Fibroblast of skin of left biceps (primary cell): Measurements from ENCODE around the gene APLP1.
A peak's percentile ranks its signal among the peaks of the same experiment; 100 is the strongest.
"Not testable (repeated sequence)": the region's sequence is repeated elsewhere in the genome, so short reads cannot be mapped to it uniquely, and the experiment has no call there.

Experiments used
- DNase-seq, 2 experiments: peaks; one replicate each; pipeline ENCODE4 v3.0.0-alpha.2; 2013; ENCODE audit warnings: low read depth in 2 of 2

APLP1 gene

DNA sequence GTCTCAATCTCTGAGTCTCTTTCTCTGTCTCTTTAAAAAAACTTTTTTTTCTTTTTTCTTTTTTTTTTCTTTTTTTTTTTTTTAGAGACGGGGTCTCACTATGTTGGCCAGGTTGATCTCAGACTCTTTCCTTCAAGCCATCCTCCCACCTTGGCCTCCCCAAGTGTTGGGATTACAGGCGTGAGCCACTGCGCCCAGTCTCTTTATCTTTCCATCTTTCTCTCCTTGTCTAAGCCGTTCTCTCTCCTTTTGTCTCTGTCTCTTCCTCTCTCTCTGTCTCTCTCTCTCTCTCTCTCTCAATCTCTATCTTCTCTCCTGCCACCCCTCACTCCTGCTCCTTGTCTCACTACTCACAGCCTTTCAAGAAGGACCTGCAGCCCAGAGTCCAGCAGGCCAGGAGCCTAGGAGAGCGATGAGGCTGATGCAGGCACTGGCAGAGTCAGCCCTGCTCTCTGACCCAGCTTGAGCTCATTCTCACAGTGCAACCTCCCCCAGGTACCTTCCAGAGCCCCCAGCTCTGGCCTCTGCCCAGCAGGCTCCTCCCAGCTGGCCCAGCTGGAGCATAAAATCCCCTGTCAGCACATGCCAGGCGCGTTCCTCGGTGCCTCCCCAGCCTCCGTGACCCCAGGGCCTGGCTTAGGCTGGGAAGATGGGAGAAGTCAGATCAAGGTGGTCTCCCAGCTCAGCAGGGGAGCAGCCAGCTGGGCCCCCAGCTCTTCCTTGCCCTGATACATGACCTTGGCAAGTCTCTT is 16.2 kb upstream of the APLP1 start, which contains the start of gene NPHS1:
Gene NPHS1, minus strand, starts transcription at position 476 of the 752 bp plus-strand sequence. CDS start 667 bp downstream, outside the sequence.
- DNase-seq, result no peak

DNA sequence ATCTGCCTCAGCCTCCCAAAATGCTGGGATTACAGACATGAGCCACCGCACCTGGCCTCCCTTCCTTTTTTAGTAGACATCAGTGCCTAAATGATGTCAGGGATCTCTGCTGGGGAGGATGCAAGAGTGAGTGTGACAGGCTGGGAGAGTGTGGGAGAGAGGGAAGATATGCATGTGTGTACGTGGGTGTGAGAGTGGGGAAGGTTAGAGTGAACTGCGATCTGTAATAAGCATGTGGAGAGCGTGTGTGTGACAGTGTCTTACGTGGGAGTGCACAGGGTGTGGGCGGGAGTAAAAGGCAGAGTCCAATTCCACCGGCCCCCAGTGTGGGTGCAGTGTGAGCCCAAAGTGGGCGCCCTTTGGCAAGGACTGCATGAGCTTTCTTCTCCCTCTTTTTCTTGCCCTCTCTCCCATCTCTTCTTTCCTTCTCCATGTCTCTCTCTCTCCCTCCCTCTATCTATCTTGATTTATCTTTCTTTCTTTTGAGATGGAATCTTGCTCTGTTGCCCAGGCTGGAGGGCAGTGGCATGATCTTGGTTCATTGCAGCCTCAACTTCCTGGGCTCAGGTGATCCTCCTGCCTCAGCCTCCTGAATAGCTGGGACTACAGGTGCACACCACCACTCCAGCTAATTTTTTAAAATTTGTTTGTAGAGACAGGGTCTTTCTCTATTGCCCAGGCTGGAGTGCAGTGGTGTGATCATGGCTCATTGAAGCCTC is 15.2 kb upstream of the APLP1 start:
- DNase-seq, result no peak

DNA sequence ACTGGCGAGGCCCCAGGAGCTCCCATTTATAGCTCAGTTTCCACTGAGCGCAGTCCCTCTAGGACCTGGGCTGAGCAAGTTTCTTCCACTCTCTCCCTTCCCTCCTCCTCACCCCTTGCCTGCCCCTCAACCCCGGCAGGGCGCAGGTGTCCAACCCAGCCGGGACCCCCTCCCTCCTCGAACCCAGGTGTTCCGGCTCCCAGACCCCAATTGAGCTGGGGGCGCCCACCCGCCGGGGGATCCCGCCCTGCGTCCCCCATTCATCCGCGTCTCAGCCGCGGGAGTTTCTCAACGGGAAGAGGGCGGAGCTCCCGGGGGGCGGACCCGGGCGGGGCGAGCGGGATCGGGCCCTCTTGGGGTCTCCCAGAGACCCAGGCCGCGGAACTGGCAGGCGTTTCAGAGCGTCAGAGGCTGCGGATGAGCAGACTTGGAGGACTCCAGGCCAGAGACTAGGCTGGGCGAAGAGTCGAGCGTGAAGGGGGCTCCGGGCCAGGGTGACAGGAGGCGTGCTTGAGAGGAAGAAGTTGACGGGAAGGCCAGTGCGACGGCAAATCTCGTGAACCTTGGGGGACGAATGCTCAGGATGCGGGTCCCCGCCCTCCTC is 11.7 kb upstream of the APLP1 start, which contains the start of gene KIRREL2:
Gene KIRREL2, plus strand, starts transcription at position 366 of the 604 bp plus-strand sequence. Its CDS starts 209 bp downstream, at position 575.
- DNase-seq, result no peak

DNA sequence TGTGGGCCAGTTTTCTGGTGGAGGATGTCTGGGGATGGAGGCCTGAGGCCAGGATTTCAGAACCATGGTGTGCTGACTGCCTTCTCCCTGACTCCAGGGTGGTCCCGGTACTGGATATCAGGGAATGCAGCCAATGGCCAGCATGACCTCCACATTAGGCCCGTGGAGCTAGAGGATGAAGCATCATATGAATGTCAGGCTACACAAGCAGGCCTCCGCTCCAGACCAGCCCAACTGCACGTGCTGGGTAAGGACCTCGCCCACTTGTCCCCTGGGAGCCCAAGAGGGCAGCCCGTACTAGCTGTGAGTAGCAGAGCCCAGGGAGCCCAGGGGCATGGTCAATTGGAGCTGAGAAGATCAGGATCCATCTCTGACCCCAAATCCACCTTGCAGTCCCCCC is 10.1 kb upstream of the APLP1 start:
- no peak for DNase-seq

DNA sequence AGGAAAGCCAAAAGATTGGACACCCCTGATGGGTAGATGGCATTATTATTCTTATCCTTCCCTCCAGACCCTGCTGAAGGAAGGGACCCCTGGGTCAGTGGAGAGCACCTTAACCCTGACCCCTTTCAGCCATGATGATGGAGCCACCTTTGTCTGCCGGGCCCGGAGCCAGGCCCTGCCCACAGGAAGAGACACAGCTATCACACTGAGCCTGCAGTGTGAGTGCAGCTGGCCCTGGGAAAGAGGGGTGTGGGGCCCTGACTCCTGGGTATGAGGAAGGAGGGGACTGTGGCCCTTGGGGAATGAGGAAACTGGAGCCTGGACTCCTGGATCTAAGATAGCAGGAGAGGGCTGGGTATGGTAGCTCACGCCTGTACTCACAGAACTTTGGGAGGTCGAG is 9.0 kb upstream of the APLP1 start:
- DNase-seq, result no peak

DNA sequence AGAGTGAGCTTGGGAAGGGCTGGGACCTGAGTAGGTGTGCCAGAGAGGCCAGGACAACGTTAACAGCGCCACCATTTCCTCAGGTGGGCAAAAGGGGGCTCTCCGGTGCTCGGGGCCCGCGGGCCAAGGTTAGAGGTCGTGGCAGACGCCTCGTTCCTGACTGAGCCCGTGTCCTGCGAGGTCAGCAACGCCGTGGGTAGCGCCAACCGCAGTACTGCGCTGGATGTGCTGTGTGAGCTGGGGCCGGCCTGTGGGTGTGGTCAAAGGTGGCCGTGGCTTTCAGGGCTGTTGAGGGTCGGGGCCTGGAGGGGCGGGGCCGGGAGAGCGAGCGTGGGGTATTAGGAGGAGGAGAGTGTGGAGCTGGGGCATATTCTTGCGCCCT is 7.9 kb upstream of the APLP1 start:
- no peak for DNase-seq

DNA sequence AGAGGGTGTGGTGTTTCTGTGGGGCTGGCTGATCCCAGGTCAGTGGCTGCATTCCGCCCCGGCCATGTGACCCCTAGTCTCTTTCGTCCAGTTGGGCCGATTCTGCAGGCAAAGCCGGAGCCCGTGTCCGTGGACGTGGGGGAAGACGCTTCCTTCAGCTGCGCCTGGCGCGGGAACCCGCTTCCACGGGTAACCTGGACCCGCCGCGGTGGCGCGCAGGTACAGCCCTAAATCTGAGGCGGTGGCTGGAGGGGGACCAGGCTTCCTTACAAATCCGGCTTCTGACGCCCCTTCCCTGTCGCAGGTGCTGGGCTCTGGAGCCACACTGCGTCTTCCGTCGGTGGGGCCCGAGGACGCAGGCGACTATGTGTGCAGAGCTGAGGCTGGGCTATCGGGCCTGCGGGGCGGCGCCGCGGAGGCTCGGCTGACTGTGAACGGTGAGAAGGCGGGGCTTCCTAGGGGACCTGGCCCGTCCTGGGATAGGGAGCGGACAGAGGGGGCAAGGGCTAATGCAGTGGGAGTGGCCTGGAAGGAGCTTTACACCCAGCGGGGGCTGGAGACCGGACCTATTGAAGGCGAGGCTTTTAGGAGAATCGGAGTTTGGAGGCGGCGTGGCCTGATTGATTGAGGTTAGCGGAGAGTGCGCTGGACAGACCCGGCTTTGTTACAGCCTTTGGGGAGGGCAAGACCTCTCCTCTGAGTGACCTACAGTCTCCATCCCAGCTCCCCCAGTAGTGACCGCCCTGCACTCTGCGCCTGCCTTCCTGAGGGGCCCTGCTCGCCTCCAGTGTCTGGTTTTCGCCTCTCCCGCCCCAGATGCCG is 7.3 kb upstream of the APLP1 start:
- no peak for DNase-seq

DNA sequence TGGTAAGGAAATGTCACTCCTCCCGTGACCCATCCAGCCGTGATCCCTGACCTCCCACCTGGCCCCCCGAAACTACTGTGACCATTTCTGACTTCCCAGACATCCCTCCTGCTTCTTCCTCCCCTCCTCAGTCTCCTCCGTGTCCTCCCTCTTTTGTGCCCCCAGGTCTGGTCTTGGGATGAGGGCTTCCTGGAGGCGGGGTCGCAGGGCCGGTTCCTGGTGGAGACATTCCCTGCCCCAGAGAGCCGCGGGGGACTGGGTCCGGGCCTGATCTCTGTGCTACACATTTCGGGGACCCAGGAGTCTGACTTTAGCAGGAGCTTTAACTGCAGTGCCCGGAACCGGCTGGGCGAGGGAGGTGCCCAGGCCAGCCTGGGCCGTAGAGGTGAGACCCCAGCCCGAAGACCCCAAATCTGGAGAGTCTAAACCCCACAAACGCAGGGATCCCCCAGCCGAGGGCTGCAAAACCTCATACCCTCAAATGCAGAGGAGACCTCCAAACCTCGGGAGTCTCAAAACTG is 6.7 kb upstream of the APLP1 start:
- no peak for DNase-seq

DNA sequence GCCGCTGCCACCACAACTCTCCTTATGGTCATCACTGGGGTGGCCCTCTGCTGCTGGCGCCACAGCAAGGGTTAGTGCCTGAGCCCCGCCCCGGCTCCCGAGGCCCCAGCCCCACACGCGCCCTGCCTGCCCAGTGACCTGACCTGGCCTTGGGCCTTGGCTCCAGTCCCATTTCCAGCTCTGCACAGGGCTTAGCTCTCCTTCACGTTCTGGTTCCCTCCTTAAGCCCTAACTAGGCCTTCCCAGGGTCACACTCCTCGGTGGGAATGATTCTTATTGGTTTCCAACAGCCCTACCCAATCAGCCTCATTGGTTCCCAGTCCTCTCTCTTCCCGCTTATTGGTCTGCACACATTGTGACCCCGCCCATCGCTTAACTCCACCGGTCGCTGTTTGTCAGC is 5.8 kb upstream of the APLP1 start:
- DNase-seq, result no peak

DNA sequence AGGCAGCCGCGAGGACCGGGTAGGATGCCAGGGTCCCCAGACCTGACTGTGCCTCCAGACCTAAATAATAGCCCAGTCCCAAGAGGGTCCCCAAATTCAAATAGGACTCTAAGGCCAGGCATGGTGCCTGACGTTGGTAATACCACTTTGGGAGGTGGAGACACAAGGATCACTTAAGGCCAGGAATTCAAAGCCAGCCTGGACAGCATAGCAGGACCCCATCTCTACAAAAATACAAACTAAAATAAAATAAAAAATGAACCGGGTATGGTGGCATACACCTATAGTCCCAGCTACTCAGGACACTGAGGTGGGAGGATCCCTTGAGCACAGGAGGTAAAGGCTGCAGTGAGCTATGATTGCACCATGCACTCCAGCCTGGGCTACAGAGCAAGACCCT is 5.4 kb upstream of the APLP1 start:
- DNase-seq, result no peak

DNA sequence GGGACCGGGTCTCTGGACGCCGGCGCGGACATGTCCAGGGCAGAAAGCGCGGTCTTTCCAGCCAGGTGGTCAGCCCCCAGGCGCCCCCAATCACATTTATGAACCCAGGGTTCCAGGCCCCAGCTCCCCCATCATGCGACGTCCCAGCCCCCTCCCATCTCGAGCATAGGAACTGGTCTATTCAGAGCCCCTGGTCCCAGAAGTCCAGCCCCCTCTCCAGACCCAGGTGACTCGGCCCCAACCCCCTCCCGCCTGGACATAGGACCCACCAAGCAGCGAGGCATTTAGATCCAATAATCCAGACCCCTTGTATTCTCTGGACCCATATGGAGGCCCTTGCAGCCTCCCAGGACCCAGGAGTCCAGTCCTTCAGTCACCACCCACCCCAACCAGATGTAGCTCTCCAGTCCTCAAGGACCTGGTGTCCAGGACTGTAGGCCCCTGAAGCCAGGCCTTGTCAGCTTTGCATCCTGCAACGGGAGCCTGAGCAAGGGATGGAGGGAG is 501 bp downstream of the APLP1 start:
- no peak for DNase-seq

DNA sequence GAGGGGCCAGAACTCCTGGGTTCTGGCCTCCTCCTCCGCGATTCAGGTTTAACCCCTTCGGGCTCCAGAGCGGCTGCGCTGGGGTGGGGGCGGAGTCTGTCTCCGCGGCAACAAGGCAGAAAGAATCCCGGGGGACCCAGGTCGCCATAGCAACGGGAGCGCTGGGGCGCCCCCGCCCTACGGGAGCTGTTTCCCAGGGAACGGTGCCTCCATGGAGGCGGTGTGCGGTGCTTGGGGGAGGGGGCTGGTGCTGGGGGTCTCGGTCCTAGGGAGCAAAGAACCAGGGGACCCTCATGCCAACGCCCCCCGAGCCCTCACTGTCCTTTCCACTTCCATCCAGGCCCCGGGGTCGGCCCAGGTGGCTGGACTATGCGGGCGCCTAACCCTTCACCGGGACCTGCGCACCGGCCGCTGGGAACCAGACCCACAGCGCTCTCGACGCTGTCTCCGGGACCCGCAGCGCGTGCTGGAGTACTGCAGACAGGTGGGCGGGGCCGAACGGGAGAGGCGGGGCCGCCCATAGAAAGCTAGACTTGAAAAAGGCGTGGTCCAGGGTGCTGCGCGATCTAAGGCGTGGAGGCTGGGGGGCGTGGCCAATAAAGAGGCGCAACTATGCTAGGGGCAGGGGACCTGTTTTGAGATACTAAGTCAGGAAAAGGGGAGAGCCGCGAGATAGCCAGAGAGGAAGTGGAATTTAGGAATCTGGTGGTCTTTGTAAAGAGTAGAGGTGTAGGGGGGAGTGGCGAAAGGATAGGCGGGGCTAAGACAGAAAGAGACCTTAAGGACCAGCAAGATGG is 1.2 kb downstream of the APLP1 start:
- peak; percentile 9 to 11 for DNase-seq

DNA sequence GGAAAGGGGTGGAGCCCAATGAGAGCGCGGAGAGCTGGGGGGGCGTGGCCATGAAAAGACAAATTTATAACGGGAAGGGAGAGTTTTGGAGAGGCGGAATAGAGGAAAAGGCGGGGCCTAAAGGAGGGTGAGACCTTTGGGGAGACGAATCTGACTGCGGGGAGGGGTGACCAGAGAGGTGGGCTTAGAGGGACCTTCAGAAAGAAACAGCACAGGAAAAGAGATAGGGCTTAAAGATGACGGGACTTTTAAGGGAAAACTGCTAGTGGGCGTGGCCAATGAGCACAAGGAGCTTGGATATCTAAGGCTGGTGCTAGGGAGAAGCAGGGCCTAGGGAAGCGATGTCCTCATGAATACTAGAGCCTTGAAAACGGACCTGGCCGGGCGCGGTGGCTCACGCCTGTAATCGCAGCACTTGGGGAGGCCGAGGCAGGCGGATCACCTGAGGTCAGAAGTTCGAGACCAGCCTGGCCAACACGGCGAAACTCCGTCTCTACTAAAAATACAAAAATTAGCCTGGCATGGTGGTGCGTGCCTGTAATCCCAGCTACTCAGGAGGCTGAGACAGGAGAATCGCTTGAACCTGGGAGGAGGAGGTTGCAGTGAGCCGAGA is 1.9 kb downstream of the APLP1 start:
- not testable (repeated sequence) for DNase-seq

DNA sequence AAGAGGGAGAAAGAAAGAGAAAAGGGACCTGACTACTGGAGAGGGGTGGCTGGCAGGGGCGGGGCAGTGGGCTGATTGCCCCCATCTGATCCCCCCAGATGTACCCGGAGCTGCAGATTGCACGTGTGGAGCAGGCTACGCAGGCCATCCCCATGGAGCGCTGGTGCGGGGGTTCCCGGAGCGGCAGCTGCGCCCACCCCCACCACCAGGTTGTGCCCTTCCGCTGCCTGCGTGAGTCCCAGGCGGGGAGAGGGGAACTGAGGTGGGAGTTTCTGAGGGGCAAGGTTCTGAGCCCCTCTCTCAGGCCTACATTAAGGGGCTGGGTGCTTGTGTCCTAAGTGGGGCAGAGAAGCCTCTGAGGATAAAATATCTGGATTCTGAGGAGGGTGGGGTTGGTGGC is 2.4 kb downstream of the APLP1 start:
- no peak for DNase-seq

DNA sequence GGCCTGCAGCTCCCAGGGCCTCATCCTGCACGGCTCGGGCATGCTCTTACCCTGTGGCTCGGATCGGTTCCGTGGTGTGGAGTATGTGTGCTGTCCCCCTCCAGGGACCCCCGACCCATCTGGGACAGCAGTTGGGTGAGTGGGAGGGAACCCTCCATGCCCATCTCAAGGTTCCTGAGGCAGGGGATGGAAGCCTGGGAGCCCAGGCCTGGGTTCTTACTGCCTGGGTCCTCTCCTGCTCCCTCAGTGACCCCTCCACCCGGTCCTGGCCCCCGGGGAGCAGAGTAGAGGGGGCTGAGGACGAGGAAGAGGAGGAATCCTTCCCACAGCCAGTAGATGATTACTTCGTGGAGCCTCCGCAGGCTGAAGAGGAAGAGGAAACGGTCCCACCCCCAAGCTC is 3.2 kb downstream of the APLP1 start:
- no peak for DNase-seq

DNA sequence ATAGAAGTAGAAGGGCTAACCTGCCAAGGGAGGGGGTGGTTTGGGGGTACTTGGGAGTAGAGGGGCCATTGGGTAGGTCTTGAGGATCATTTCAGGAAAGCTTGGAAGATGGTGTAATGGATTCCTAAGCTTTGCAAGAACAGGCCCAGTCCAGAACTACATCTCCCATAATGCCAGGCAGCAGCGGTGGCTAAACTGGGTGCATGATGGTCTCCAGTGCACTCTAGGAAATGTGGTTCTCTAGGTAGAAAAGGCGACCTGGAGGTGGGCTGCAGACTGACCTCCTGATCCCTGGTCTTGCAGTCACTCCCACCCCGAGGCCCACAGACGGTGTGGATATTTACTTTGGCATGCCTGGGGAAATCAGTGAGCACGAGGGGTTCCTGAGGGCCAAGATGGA is 3.8 kb downstream of the APLP1 start:
- no peak for DNase-seq

DNA sequence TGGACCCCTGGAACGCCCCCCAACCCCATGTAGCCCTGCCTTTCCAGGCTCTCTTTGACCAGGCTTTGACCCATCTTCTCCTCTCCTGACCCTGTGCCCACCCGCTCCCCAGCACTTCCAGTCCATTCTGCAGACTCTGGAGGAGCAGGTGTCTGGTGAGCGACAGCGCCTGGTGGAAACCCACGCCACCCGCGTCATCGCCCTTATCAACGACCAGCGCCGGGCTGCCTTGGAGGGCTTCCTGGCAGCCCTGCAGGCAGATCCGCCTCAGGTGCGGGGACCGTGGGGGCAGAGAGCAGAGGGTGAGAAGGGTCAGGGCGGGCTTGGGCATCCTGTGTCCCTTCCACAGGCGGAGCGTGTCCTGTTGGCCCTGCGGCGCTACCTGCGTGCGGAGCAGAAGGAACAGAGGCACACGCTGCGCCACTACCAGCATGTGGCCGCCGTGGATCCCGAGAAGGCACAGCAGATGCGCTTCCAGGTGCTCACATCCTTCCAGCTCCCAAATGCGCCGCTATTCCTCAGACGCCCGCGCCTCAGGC is 6.1 kb downstream of the APLP1 start:
- no peak for DNase-seq

DNA sequence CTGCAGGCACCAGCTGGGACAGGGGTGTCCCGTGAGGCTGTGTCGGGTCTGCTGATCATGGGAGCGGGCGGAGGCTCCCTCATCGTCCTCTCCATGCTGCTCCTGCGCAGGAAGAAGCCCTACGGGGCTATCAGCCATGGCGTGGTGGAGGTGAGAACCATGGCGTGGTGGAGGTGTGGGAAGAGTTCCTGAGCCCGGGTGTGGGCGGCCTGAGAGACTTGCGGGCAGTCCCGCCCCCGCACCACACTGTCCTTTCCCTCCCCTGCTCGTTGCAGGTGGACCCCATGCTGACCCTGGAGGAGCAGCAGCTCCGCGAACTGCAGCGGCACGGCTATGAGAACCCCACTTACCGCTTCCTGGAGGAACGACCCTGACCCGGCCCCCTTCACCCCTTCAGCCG is 10.7 kb downstream of the APLP1 start:
- no peak for DNase-seq

DNA sequence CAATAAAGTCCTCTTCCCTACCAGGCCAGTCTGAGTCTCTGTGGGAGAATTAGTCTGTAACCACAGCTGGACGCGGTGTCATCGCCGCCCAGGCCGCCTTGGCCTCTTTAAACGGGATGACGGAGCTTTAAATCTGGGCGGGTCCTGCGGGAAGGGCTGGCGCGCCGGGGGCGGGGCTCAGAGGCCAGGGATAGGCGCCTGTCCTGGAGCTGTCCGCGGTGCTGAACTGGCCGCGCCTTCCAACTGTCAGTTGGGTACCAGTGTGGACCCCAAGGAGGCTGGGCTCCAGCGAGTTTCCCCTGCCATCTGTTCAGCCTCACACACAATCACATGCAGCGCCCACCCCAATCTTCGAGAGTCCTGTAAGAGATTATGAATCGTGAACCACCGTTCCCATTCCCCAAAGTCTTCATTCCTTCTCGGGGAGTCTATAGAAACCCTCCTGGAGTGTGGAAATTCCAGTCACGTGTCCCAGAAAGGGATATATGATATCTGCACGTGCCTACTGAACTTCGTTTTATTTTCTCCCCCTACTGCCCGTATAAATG is 11.5 kb downstream of the APLP1 start:
- peak; percentile 43 to 44 for DNase-seq
